ENCODE measurements around the gene FBXW7.
A peak's percentile ranks its signal among the peaks of the same experiment; 100 is the strongest.

The FBXW7 gene

GRCh38 chr4:152389359-152389758 lies 146.5 kb downstream of the FBXW7 start:
- Histone ChIP-seq H3K27me3 (ENCODE audit: insufficient read depth, poor library complexity, severe bottlenecking) (no peaks in the 10 kb centered on the region), H3K4me3 (ENCODE audit: severe bottlenecking) (no peak overlapping the region), H3K9me3 (ENCODE audit: severe bottlenecking) (no peaks in the 10 kb centered on the region), H3K36me3 (ENCODE audit: low read depth) (peaks cover 4% of the 10 kb centered on the region), H3K27ac (ENCODE audit: poor library complexity, severe bottlenecking) (no peak overlapping the region), H3K4me1 (ENCODE audit: insufficient read depth, poor library complexity, severe bottlenecking) (peaks cover 2% of the 10 kb centered on the region)
- DNase-seq (ENCODE audit: low spot score): no peak
- TF ChIP-seq CTCF (IDR thresholded peaks at IDR 0.05; ENCODE audit: poor library complexity, severe bottlenecking): no peak
- ATAC-seq (ENCODE audit: low read depth): no peak

- no peak for DNase-seq (ENCODE audit: low spot score)
- TF ChIP-seq CTCF (IDR thresholded peaks at IDR 0.05; ENCODE audit: poor library complexity, severe bottlenecking): peak; percentile 78
- no peaks in the 10 kb centered on the region for H3K27me3 ChIP-seq (ENCODE audit: insufficient read depth, poor library complexity, severe bottlenecking)
- H3K9me3 ChIP-seq (ENCODE audit: severe bottlenecking): no peaks in the 10 kb centered on the region
- H3K27ac ChIP-seq (ENCODE audit: poor library complexity, severe bottlenecking): no peak overlapping the region
- H3K36me3 ChIP-seq (ENCODE audit: low read depth): no peaks in the 10 kb centered on the region; the same call in 1 of the 2 replicates
- no peak for ATAC-seq (ENCODE audit: low read depth)
- no peak overlapping the region for H3K4me3 ChIP-seq (ENCODE audit: severe bottlenecking)
- H3K4me1 ChIP-seq (ENCODE audit: insufficient read depth, poor library complexity, severe bottlenecking): peaks cover 11% of the 10 kb centered on the region
Measured at GRCh38 chr4:152385551-152385950, 150.3 kb downstream of the FBXW7 start.

GRCh38 chr4:152382057-152382785 lies 153.7 kb downstream of the FBXW7 start:
- TF ChIP-seq CTCF (IDR thresholded peaks at IDR 0.05; ENCODE audit: poor library complexity, severe bottlenecking): no peak
- 0 out of 3 replicates have a peak, but pooled peaks have one; percentile 19 for ATAC-seq (ENCODE audit: low read depth)
- no peak for DNase-seq (ENCODE audit: low spot score)

GRCh38 chr4:152380919-152381318 lies 155.0 kb downstream of the FBXW7 start:
- ATAC-seq (ENCODE audit: low read depth) (no peak), DNase-seq (ENCODE audit: low spot score) (no peak)
- Histone ChIP-seq H3K4me1 (ENCODE audit: insufficient read depth, poor library complexity, severe bottlenecking) (peaks cover 14% of the 10 kb centered on the region), H3K4me3 (ENCODE audit: severe bottlenecking) (no peak overlapping the region), H3K27me3 (ENCODE audit: insufficient read depth, poor library complexity, severe bottlenecking) (no peaks in the 10 kb centered on the region), H3K27ac (ENCODE audit: poor library complexity, severe bottlenecking) (no peak overlapping the region), H3K9me3 (ENCODE audit: severe bottlenecking) (no peaks in the 10 kb centered on the region), H3K36me3 (ENCODE audit: low read depth) (no peaks in the 10 kb centered on the region)
- TF ChIP-seq CTCF (IDR thresholded peaks at IDR 0.05; ENCODE audit: poor library complexity, severe bottlenecking): no peak

More at GRCh38 chr4:152382057-152382785, 153.7 kb downstream of the FBXW7 start:
- no peak overlapping the region for H3K27ac ChIP-seq (ENCODE audit: poor library complexity, severe bottlenecking)
- H3K4me3 ChIP-seq (ENCODE audit: severe bottlenecking): no peak overlapping the region
- H3K36me3 ChIP-seq (ENCODE audit: low read depth): no peaks in the 10 kb centered on the region
- no peaks in the 10 kb centered on the region for H3K9me3 ChIP-seq (ENCODE audit: severe bottlenecking)
- H3K27me3 ChIP-seq (ENCODE audit: insufficient read depth, poor library complexity, severe bottlenecking): no peaks in the 10 kb centered on the region
- H3K4me1 ChIP-seq (ENCODE audit: insufficient read depth, poor library complexity, severe bottlenecking): peaks cover 14% of the 10 kb centered on the region

GRCh38 chr4:152380185-152380584 lies 155.7 kb downstream of the FBXW7 start:
- H3K27ac ChIP-seq (ENCODE audit: poor library complexity, severe bottlenecking): no peak overlapping the region
- H3K27me3 ChIP-seq (ENCODE audit: insufficient read depth, poor library complexity, severe bottlenecking): no peaks in the 10 kb centered on the region
- no peak for DNase-seq (ENCODE audit: low spot score)
- H3K4me3 ChIP-seq (ENCODE audit: severe bottlenecking): no peak overlapping the region
- no peak for ATAC-seq (ENCODE audit: low read depth)
- no peaks in the 10 kb centered on the region for H3K9me3 ChIP-seq (ENCODE audit: severe bottlenecking)
- H3K36me3 ChIP-seq (ENCODE audit: low read depth): no peaks in the 10 kb centered on the region
- peaks cover 12% of the 10 kb centered on the region for H3K4me1 ChIP-seq (ENCODE audit: insufficient read depth, poor library complexity, severe bottlenecking)
- TF ChIP-seq CTCF (IDR thresholded peaks at IDR 0.05; ENCODE audit: poor library complexity, severe bottlenecking): no peak

All from RWPE2 (cell line).